NOMO-1 treated with dmso at 0.1 percent for 144 hours (cell line): ENCODE measurements around the gene GNAS.
A peak's percentile ranks its signal among the peaks of the same experiment; 100 is the strongest.

Source experiments
- DNase-seq: peaks from one replicate; lab custom pipeline; 2025; ENCODE audit not compliant: unreplicated experiment; lab: John Stamatoyannopoulos, UW

GNAS gene

GRCh38 chr20:58896820-58897219, 44.3 kb downstream of the GNAS start:
- DNase-seq = no peak

- no peak for DNase-seq
Measured at GRCh38 chr20:58897488-58897887, 45.0 kb downstream of the GNAS start.

GRCh38 chr20:58898629-58899408, 46.3 kb downstream of the GNAS start:
- no peak for DNase-seq

- DNase-seq = no peak
Measured at GRCh38 chr20:58899512-58899911, 47.0 kb downstream of the GNAS start.

GRCh38 chr20:58900397-58900796, 47.9 kb downstream of the GNAS start:
- no peak for DNase-seq

- no peak for DNase-seq
Measured at GRCh38 chr20:58901488-58902402, 49.2 kb downstream of the GNAS start.

GRCh38 chr20:58903614-58904013, 51.1 kb downstream of the GNAS start:
- DNase-seq = no peak

- DNase-seq = no peak
Measured at GRCh38 chr20:58905236-58905635, 52.7 kb downstream of the GNAS start.

GRCh38 chr20:58906111-58906510, 53.6 kb downstream of the GNAS start:
- DNase-seq = no peak

GRCh38 chr20:58906894-58907293, 54.4 kb downstream of the GNAS start:
- peak; percentile 79 for DNase-seq

GRCh38 chr20:58907320-58908137, 55.0 kb downstream of the GNAS start:
- peak; percentile 98 for DNase-seq

- no peak for DNase-seq
Measured at GRCh38 chr20:58908221-58908620, 55.7 kb downstream of the GNAS start.

- DNase-seq = no peak
Measured at GRCh38 chr20:58908941-58909340, 56.4 kb downstream of the GNAS start.

- no peak for DNase-seq
Measured at GRCh38 chr20:58909585-58909984, 57.1 kb downstream of the GNAS start.

- no peak for DNase-seq
Measured at GRCh38 chr20:58910473-58910872, 58.0 kb downstream of the GNAS start.

GRCh38 chr20:58911309-58911708, 58.8 kb downstream of the GNAS start:
- DNase-seq = no peak

- DNase-seq = no peak
Measured at GRCh38 chr20:58911970-58912369, 59.5 kb downstream of the GNAS start.

GRCh38 chr20:58913079-58913478, 60.6 kb downstream of the GNAS start:
- no peak for DNase-seq

GRCh38 chr20:58918621-58919020, 66.1 kb downstream of the GNAS start:
- DNase-seq = no peak

GRCh38 chr20:58921564-58921963, 69.0 kb downstream of the GNAS start:
- no peak for DNase-seq

GRCh38 chr20:58922036-58922435, 69.5 kb downstream of the GNAS start:
- no peak for DNase-seq
